ENCODE data around the gene GALNT1.

Gene GALNT1

DNA sequence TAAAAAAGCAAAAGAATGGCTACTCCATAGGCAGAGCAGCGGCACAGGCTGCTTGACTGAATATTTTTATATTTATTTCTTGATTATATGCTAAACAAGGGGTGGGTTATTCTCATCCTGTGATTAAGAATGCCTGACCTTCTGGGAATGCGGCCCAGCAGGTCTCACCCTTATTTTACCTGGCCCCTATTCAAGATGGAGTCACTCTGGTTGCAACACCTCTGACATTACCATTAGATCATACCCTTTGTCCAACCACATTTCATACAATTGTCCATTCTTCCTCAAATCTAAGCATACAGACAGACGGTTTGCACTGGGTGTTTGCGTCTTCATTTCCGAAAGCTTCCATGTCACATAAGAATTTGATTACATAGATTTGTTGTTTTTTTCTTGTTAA is 168.2 kb downstream of the GALNT1 start:
- no peak for DNase-seq (ENCODE audit: low read depth in 1 of 2, low spot score in 1 of 2)
- TF ChIP-seq JUND (IDR thresholded peaks at IDR 0.05; ENCODE audit: low read depth): no peak

GRCh38 chr18:35750929-35751328 is 169.4 kb downstream of the GALNT1 start:
- no peak for TF ChIP-seq JUND (IDR thresholded peaks at IDR 0.05; ENCODE audit: low read depth)
- in situ Hi-C loops (cut with HindIII; ENCODE audit: low pct_unique_long_range_greater_than_20kb, low sequenced_read_pairs): no loop called here
- no peak for DNase-seq (ENCODE audit: low read depth in 1 of 2, low spot score in 1 of 2)

More for the DNA sequence above, 168.2 kb downstream of the GALNT1 start:
- in situ Hi-C loops (cut with HindIII; ENCODE audit: low pct_unique_long_range_greater_than_20kb, low sequenced_read_pairs): no loop called here

GRCh38 chr18:35753306-35753910 is 171.9 kb downstream of the GALNT1 start:
- in situ Hi-C loops (cut with HindIII; ENCODE audit: low pct_unique_long_range_greater_than_20kb, low sequenced_read_pairs): no loop called here

GRCh38 chr18:35754464-35754863 is 172.9 kb downstream of the GALNT1 start:
- no peak for TF ChIP-seq JUND (IDR thresholded peaks at IDR 0.05; ENCODE audit: low read depth)
- no peak for DNase-seq (ENCODE audit: low read depth in 1 of 2, low spot score in 1 of 2)
- in situ Hi-C loops (cut with HindIII; ENCODE audit: low pct_unique_long_range_greater_than_20kb, low sequenced_read_pairs): no loop called here

More at GRCh38 chr18:35753306-35753910, 171.9 kb downstream of the GALNT1 start:
- TF ChIP-seq JUND (IDR thresholded peaks at IDR 0.05; ENCODE audit: low read depth): no peak
- DNase-seq (ENCODE audit: low read depth in 1 of 2, low spot score in 1 of 2): no peak

DNA sequence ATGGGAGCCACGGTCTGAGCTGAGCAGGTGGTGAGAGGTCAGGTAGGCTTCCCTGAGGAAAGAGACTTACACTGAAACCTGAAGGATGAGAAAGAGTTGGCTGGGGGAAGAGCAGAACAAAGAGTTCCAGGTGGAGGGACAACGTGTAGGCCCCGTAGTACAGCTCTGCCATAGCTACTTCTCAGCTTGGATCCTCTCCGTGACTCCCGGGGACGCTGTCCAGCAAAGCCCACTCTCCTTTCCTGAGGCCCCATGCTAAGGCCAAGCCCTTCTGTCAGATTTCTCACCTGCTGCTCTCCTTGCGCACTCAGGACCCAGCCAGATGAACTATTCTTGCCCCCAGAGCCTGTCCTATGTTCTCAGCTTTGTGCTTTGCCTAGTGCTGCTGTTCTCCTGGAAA is 173.8 kb downstream of the GALNT1 start:
- DNase-seq (ENCODE audit: low read depth in 1 of 2, low spot score in 1 of 2): no peak
- in situ Hi-C loops (cut with HindIII; ENCODE audit: low pct_unique_long_range_greater_than_20kb, low sequenced_read_pairs): no loop called here
- TF ChIP-seq JUND (IDR thresholded peaks at IDR 0.05; ENCODE audit: low read depth): no peak

DNA sequence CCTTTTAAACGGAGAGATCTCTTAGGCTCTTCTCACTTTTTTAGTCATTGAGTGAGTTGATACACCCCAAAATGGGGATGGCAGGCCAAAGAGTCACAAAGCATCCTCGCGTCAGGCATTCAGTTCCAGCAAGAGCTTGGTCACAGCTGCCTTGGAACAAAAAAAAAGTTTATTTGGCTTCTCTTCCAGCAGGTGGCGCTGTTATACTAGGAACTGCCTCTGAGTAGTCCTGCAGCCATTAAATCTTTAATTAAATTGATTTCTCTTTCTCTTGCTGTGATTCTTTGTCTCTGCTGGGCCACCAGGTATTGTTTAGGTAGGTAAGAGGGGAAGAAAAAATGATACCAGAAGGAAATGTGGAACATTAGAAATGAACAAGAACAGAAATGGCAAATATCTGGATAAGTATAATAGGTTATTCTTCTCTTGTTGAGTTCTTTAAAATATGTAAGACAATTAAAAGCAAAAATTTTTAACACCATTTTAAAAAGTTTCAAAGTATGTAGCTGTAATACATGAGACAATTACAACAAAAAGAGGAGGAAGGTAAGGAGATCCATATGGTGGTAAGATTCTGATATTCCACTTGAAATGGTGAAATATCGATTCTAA is 175.1 kb downstream of the GALNT1 start:
- in situ Hi-C loops (cut with HindIII; ENCODE audit: low pct_unique_long_range_greater_than_20kb, low sequenced_read_pairs): no loop called here
- peak; percentile 11 to 69 for DNase-seq (ENCODE audit: low read depth in 1 of 2, low spot score in 1 of 2)
- TF ChIP-seq JUND (IDR thresholded peaks at IDR 0.05; ENCODE audit: low read depth): no peak

Measured in T47D (cell line).